Fibroblast of lung (primary cell): Measurements from ENCODE around the gene TRMT2A. TPM values are rescaled to one million over a fixed set of nuclear protein-coding genes. Genes with fewer than 3 reads are reported as not detected.

Source experiments
- DNase-seq, 2 donors: peaks; one replicate each; pipeline versions ENCODE4 v3.0.0 to v3.0.0-alpha.2; 2010; ENCODE audit warnings: low read depth in 2 of 2
- H2AFZ ChIP-seq: 2 replicates; pipeline ENCODE4 v1.5.1; 2012; ENCODE audit warnings: low read length, control low read depth, inconsistent platforms
- H3K27ac ChIP-seq: 2 replicates; pipeline ENCODE4 v1.5.1; 2011; ENCODE audit warnings: low read length, control low read depth; ENCODE audit not compliant: insufficient read depth
- H3K27me3 ChIP-seq: 2 replicates; pipeline ENCODE4 v1.5.1; 2011; ENCODE audit warnings: mild to moderate bottlenecking, low read length; ENCODE audit not compliant: control insufficient read depth, insufficient read depth
- H3K36me3 ChIP-seq: 2 replicates; pipeline ENCODE4 v1.5.1; 2011; ENCODE audit warnings: low read length; ENCODE audit not compliant: control insufficient read depth, insufficient read depth
- H3K4me1 ChIP-seq: 2 replicates; pipeline ENCODE4 v1.5.1; 2011; ENCODE audit warnings: low read length; ENCODE audit not compliant: control insufficient read depth, insufficient read depth; ENCODE audit errors: extremely low read depth
- H3K4me2 ChIP-seq: 2 replicates; pipeline ENCODE4 v1.5.1; 2011; ENCODE audit warnings: low read length, control low read depth; ENCODE audit not compliant: insufficient read depth; ENCODE audit errors: extremely low read depth
- H3K4me3 ChIP-seq, 4 experiments: fragments of 200-600 bp in 1 of 4; sonication (generic) in 1 of 4; replicated peaks in 1 of 4; 2 replicates each; pipeline ENCODE4 v1.5.1; 2011 to 2016; ENCODE audit warnings: low read length in 4 of 4, low read depth in 3 of 4, mild to moderate bottlenecking in 3 of 4, control low read depth in 2 of 4, inconsistent platforms in 1 of 4, mixed read lengths in 1 of 4; ENCODE audit not compliant: insufficient read depth in 1 of 4; ENCODE audit errors: control extremely low read depth in 1 of 4
- H3K79me2 ChIP-seq: 2 replicates; pipeline ENCODE4 v1.5.1; 2012; ENCODE audit warnings: mild to moderate bottlenecking, low read length, inconsistent platforms; ENCODE audit not compliant: control insufficient read depth, insufficient read depth
- H3K9ac ChIP-seq: 2 replicates; pipeline ENCODE4 v1.5.1; 2011; ENCODE audit warnings: mild to moderate bottlenecking, low read length, control low read depth; ENCODE audit not compliant: insufficient read depth
- H3K9me3 ChIP-seq: 2 replicates; pipeline ENCODE4 v1.5.1; 2012; ENCODE audit warnings: low read depth, low read length; ENCODE audit not compliant: control insufficient read depth, insufficient read depth
- H4K20me1 ChIP-seq: 2 replicates; pipeline ENCODE4 v1.5.1; 2011; ENCODE audit warnings: low read length; ENCODE audit not compliant: control insufficient read depth, insufficient read depth; ENCODE audit errors: extremely low read depth
- CTCF ChIP-seq, 2 donors: IDR thresholded peaks in 1 of 2; conservative IDR thresholded peaks in 1 of 2; 1 replicate in 1 of 2; 2 replicates in 1 of 2; pipeline ENCODE4 v1.5.1; 2011 to 2012; ENCODE audit warnings: low read length in 2 of 2, control low read depth in 1 of 2, inconsistent platforms in 1 of 2, low read depth in 1 of 2, mild to moderate bottlenecking in 1 of 2
- EZH2 ChIP-seq: IDR thresholded peaks from 2 replicates; pipeline ENCODE4 v1.5.1; 2012; ENCODE audit warnings: low read length, control low read depth, mild to moderate bottlenecking; ENCODE audit errors: missing control alignments
- polyA plus RNA-seq, 2 donors: library from polyadenylated mRNA; depleted of rRNA in 1 of 2; stranded (reverse) in 1 of 2; unstranded in 1 of 2; fragments of >200 nt; gene quantifications; 2 replicates each; pipeline ENCODE4 v1.2.1, GENCODE V29; 2011 to 2012; ENCODE audit warnings: missing spikeins in 1 of 2
- total RNA-seq: library from RNA; depleted of rRNA; stranded (reverse); fragments of >200 nt; gene quantifications from 2 replicates; pipeline ENCODE4 v1.2.1, GENCODE V29; 2014

The TRMT2A gene
- total and polyA plus RNA-seq, 2 donors (not counting 1 experiment from before 2014, with no cell fraction given) = 13.5 to 52.2 TPM

GRCh38 chr22:20156611-20157429 is 39.8 kb upstream of the TRMT2A start:
- TF ChIP-seq EZH2 (no peak), CTCF (conservative IDR thresholded peaks at IDR 0.05 in 1 of 2, IDR thresholded peaks at IDR 0.05 in 1 of 2; ENCODE audit: low read depth in 1 of 2, low read length in 2 of 2) (peak; percentile 95 to 98)
- Histone ChIP-seq H4K20me1 (no peaks in the 10 kb centered on the region), H3K27ac (no peak overlapping the region), H3K36me3 (no peaks in the 10 kb centered on the region), H3K9ac (no peak overlapping the region), H3K4me2 (no peak overlapping the region), H3K79me2 (no peaks in the 10 kb centered on the region), H2AFZ (no peak overlapping the region), H3K4me1 (no peaks in the 10 kb centered on the region), H3K4me3 (no peak overlapping the region), H3K9me3 (no peaks in the 10 kb centered on the region), H3K27me3 (no peaks in the 10 kb centered on the region)
- DNase-seq = peak; percentile 58 to 66

GRCh38 chr22:20156042-20156389 is 39.0 kb upstream of the TRMT2A start:
- H3K27ac ChIP-seq = no peak overlapping the region
- H2AFZ ChIP-seq = no peak overlapping the region
- no peaks in the 10 kb centered on the region for H3K79me2 ChIP-seq
- H3K36me3 ChIP-seq = no peaks in the 10 kb centered on the region
- DNase-seq = no peak
- no peak overlapping the region for H3K4me3 ChIP-seq
- H4K20me1 ChIP-seq = no peaks in the 10 kb centered on the region
- TF ChIP-seq CTCF (conservative IDR thresholded peaks at IDR 0.05 in 1 of 2, IDR thresholded peaks at IDR 0.05 in 1 of 2; ENCODE audit: low read depth in 1 of 2, low read length in 2 of 2) (no peak), EZH2 (no peak)
- H3K9ac ChIP-seq = no peak overlapping the region
- H3K27me3 ChIP-seq = no peaks in the 10 kb centered on the region
- no peak overlapping the region for H3K4me2 ChIP-seq
- H3K4me1 ChIP-seq = no peaks in the 10 kb centered on the region
- no peaks in the 10 kb centered on the region for H3K9me3 ChIP-seq

- Histone ChIP-seq H3K36me3 (no peaks in the 10 kb centered on the region), H3K27me3 (no peaks in the 10 kb centered on the region), H3K4me1 (no peaks in the 10 kb centered on the region), H3K27ac (no peak overlapping the region), H2AFZ (no peak overlapping the region), H3K4me3 (peak overlapping the region in 1 of 4 experiments; percentile 10), H3K79me2 (no peaks in the 10 kb centered on the region), H3K9ac (no peak overlapping the region), H3K4me2 (no peak overlapping the region), H4K20me1 (no peaks in the 10 kb centered on the region), H3K9me3 (no peaks in the 10 kb centered on the region)
- peak in 1 of 2 donors; percentile 73 for DNase-seq
- TF ChIP-seq EZH2 = no peak
- TF ChIP-seq CTCF (conservative IDR thresholded peaks at IDR 0.05 in 1 of 2, IDR thresholded peaks at IDR 0.05 in 1 of 2; ENCODE audit: low read depth in 1 of 2, low read length in 2 of 2) = no peak
Measured at GRCh38 chr22:20155330-20156041, 38.5 kb upstream of the TRMT2A start.
